IMR-90 (cell line): ENCODE measurements around the gene EFS. TPM values are rescaled to one million over a fixed set of nuclear protein-coding genes. Genes with fewer than 3 reads are reported as not detected.

Experiments used
- ATAC-seq: fragments of 200-7000 bp; cut with Tn5 transposase; 2 replicates; pipeline ENCODE4 v1.9.1; 2020; ENCODE audit warnings: low read depth, mild to moderate bottlenecking, moderate library complexity
- BruUV-seq: library from RNA; stranded (reverse); fragments of 400-500 nt; replicated peaks from 2 replicates; lab custom pipeline; 2021; lab: Mats Ljungman, UMichigan
- CTCF ChIA-PET: fragments of 300-600 bp; formaldehyde crosslinking; extraction: SDS; loops from one replicate; lab custom pipeline; 2021; ENCODE audit warnings: antibody characterized with exemption; lab: Yijun Ruan, JAX
- POLR2A ChIA-PET: fragments of 300-600 bp; sonication (Branson Sonifier 250); formaldehyde crosslinking; loops from one replicate; lab custom pipeline; 2022; ENCODE audit warnings: antibody characterized with exemption; ENCODE audit not compliant: unreplicated experiment; lab: Charles Lee
- DNase-seq: peaks from one replicate; pipeline ENCODE4 v3.0.0; 2013
- H2AFZ ChIP-seq: replicated peaks from 2 replicates; pipeline ENCODE3; 2013; ENCODE audit warnings: low read length, mild to moderate bottlenecking; ENCODE audit not compliant: poor library complexity
- H2AK5ac ChIP-seq: 2 replicates; pipeline ENCODE4 v1.6.1; 2013; ENCODE audit warnings: low read depth, low read length, inconsistent platforms
- H2AK9ac ChIP-seq: replicated peaks from 2 replicates; pipeline ENCODE3; 2013; ENCODE audit warnings: mild to moderate bottlenecking, low read depth, low read length, moderate library complexity; ENCODE audit not compliant: poor library complexity
- H2BK120ac ChIP-seq: 2 replicates; pipeline ENCODE4 v1.6.1; 2013; ENCODE audit warnings: low read depth, low read length, inconsistent platforms
- H2BK15ac ChIP-seq: 3 replicates; pipeline ENCODE4 v1.6.1; 2013; ENCODE audit warnings: low read depth, low read length, inconsistent platforms
- H2BK20ac ChIP-seq: 2 replicates; pipeline ENCODE4 v1.6.1; 2013; ENCODE audit warnings: low read depth, mild to moderate bottlenecking, inconsistent platforms, low read length, moderate library complexity
- H2BK5ac ChIP-seq: 2 replicates; pipeline ENCODE4 v1.6.1; 2013; ENCODE audit warnings: mild to moderate bottlenecking, low read depth, low read length, inconsistent platforms; ENCODE audit not compliant: poor library complexity, severe bottlenecking
- H3K14ac ChIP-seq: replicated peaks from 2 replicates; pipeline ENCODE4 v1.6.1; 2013; ENCODE audit warnings: low read depth, low read length, inconsistent platforms
- H3K18ac ChIP-seq: 2 replicates; pipeline ENCODE4 v1.6.1; 2013; ENCODE audit warnings: low read depth, low read length, control low read depth
- H3K23ac ChIP-seq: 2 replicates; pipeline ENCODE4 v1.6.1; 2013; ENCODE audit warnings: low read depth, low read length, inconsistent platforms
- H3K27ac ChIP-seq: 2 replicates; pipeline ENCODE4 v1.5.1; 2013; ENCODE audit warnings: mild to moderate bottlenecking, control low read depth, low read length; ENCODE audit not compliant: insufficient read depth
- H3K27me3 ChIP-seq: 2 replicates; pipeline ENCODE4 v1.6.1; 2013; ENCODE audit warnings: low read length; ENCODE audit not compliant: control insufficient read depth, insufficient read depth
- H3K36me3 ChIP-seq: 2 replicates; pipeline ENCODE4 v1.6.1; 2013; ENCODE audit warnings: low read length, mixed read lengths; ENCODE audit not compliant: control insufficient read depth, insufficient read depth
- H3K4ac ChIP-seq: 2 replicates; pipeline ENCODE4 v1.6.1; 2013; ENCODE audit warnings: low read depth, low read length, inconsistent platforms
- H3K4me1 ChIP-seq: 2 replicates; pipeline ENCODE4 v1.6.1; 2013; ENCODE audit warnings: low read length, mixed read lengths; ENCODE audit not compliant: control insufficient read depth, insufficient read depth
- H3K4me2 ChIP-seq: 2 replicates; pipeline ENCODE4 v1.6.1; 2013; ENCODE audit warnings: low read depth, mild to moderate bottlenecking, control low read depth, low read length, moderate library complexity
- H3K4me3 ChIP-seq: 2 replicates; pipeline ENCODE4 v1.5.1; 2013; ENCODE audit warnings: low read depth, mild to moderate bottlenecking, control low read depth, low read length, moderate library complexity; ENCODE audit not compliant: insufficient read depth
- H3K56ac ChIP-seq: 2 replicates; pipeline ENCODE4 v1.6.1; 2013; ENCODE audit warnings: low read length, inconsistent platforms; ENCODE audit not compliant: insufficient read depth; ENCODE audit errors: extremely low read depth
- H3K79me1 ChIP-seq, 2 experiments: 2 replicates each; pipeline ENCODE4 v1.6.1; 2013; ENCODE audit warnings: low read length in 2 of 2, inconsistent platforms in 1 of 2, low read depth in 1 of 2
- H3K9ac ChIP-seq: 2 replicates; pipeline ENCODE4 v1.6.1; 2013; ENCODE audit warnings: low read depth, low read length, control low read depth
- H3K9me1 ChIP-seq: 2 replicates; pipeline ENCODE4 v1.6.1; 2013; ENCODE audit warnings: low read length, inconsistent platforms; ENCODE audit not compliant: insufficient read depth
- H3K9me3 ChIP-seq: 2 replicates; pipeline ENCODE4 v1.6.1; 2013; ENCODE audit warnings: low read length; ENCODE audit not compliant: control insufficient read depth, insufficient read depth
- H4K20me1 ChIP-seq: 2 replicates; pipeline ENCODE4 v1.6.1; 2013; ENCODE audit warnings: low read length, inconsistent platforms; ENCODE audit not compliant: insufficient read depth
- H4K5ac ChIP-seq: 2 replicates; pipeline ENCODE4 v1.6.1; 2013; ENCODE audit warnings: mild to moderate bottlenecking, low read depth, low read length, control low read depth
- H4K8ac ChIP-seq, 2 experiments: 2 replicates each; pipeline ENCODE4 v1.6.1; 2013; ENCODE audit warnings: low read depth in 2 of 2, low read length in 2 of 2, control low read depth in 1 of 2, inconsistent platforms in 1 of 2
- H4K91ac ChIP-seq: 2 replicates; pipeline ENCODE4 v1.6.1; 2013; ENCODE audit warnings: low read depth, low read length, inconsistent platforms; ENCODE audit not compliant: insufficient read depth
- CEBPB ChIP-seq: IDR thresholded peaks from 2 replicates; pipeline ENCODE4 v1.6.1; 2012; ENCODE audit warnings: low read depth, low read length, improper control_type of control experiment
- CHD1 ChIP-seq: IDR thresholded peaks from 2 replicates; pipeline ENCODE4 v1.6.1; 2012; ENCODE audit warnings: low read depth, low read length, improper control_type of control experiment
- CTCF ChIP-seq: conservative IDR thresholded peaks from 2 replicates; pipeline ENCODE4 v1.5.1; 2012; ENCODE audit warnings: mild to moderate bottlenecking, low read depth, low read length, improper control_type of control experiment
- MAFK ChIP-seq: IDR thresholded peaks from 2 replicates; pipeline ENCODE4 v1.6.1; 2012; ENCODE audit warnings: low read depth, low read length, improper control_type of control experiment
- MAZ ChIP-seq: IDR thresholded peaks from 2 replicates; pipeline ENCODE4 v1.6.1; 2012; ENCODE audit warnings: low read depth, mild to moderate bottlenecking, low read length, improper control_type of control experiment, moderate library complexity, borderline replicate concordance
- POLR2A ChIP-seq: IDR thresholded peaks from 2 replicates; pipeline ENCODE4 v1.6.1; 2012; ENCODE audit warnings: mild to moderate bottlenecking, low read depth, low read length
- RAD21 ChIP-seq: IDR thresholded peaks from 2 replicates; pipeline ENCODE4 v1.6.1; 2012; ENCODE audit warnings: low read length, improper control_type of control experiment
- RFX5 ChIP-seq: IDR thresholded peaks from 2 replicates; pipeline ENCODE4 v1.8.0; 2012; ENCODE audit warnings: low read depth, mild to moderate bottlenecking, low read length, moderate library complexity
- SMC3 ChIP-seq: fragments of 150-350 bp; IDR thresholded peaks from 2 replicates; pipeline ENCODE4 v1.6.1; 2016; ENCODE audit warnings: low read depth, mild to moderate bottlenecking, antibody characterized with exemption, low read length, moderate library complexity
- WGBS, 2 experiments: methylation state at CpG; one replicate each; pipeline versions ENCODE4 v1.1.5 to v1.1.7; 2013; ENCODE audit warnings: missing lambda C conversion rate in 2 of 2; ENCODE audit not compliant: insufficient read length in 1 of 2; ENCODE audit errors: extremely low coverage in 2 of 2; 5-methylcytosine and 5-hydroxymethylcytosine counted together
- dilution Hi-C: fragments of 300-500 bp; cut with HindIII; formaldehyde crosslinking; loops from one replicate; pipeline ENCODE4 v1.14.3; 2018; ENCODE audit warnings: low sequenced_read_pairs; ENCODE audit not compliant: unreplicated experiment
- in situ Hi-C: fragments of 300-500 bp; cut with MboI; formaldehyde crosslinking; loops from 3 replicates; pipeline ENCODE4 v1.14.3; 2019; ENCODE audit warnings: low sequenced_read_pairs, inconsistent platforms, mixed read lengths
- intact Hi-C: fragments of 100-400 bp; cut with micrococcal nuclease; formaldehyde crosslinking; loops from 2 replicates; pipeline ENCODE4 v1.10.0; 2022
- polyA plus RNA-seq, 3 experiments: library from polyadenylated mRNA; depleted of rRNA; stranded (reverse); fragments of >200 nt; gene quantifications; 2 replicates each; pipeline ENCODE4 v1.2.3, GENCODE V29; 2012; ENCODE audit warnings: low replicate concordance in 1 of 3
- total RNA-seq: library from RNA; depleted of rRNA; stranded (reverse); fragments of >200 nt; gene quantifications from 2 replicates; pipeline ENCODE4 v1.2.3, GENCODE V29; 2012

Gene EFS
- total and polyA plus RNA-seq, 2 of the 4 experiments (the other 2 are of a cell fraction), result 2.2 to 11.6 TPM

- WGBS, 2 experiments, result 0% methylated on average over 1 of the region's 12 CpGs; no CpG with 5 or more reads in 1 of the 2 experiments
- Histone ChIP-seq H3K79me1 (no peaks in the 10 kb centered on the region), H2BK5ac (no peak overlapping the region), H3K27ac (no peak overlapping the region), H3K23ac (no peak overlapping the region), H3K56ac (no peak overlapping the region), H2AFZ (no peak overlapping the region), H3K36me3 (no peaks in the 10 kb centered on the region), H2BK15ac (no peak overlapping the region), H3K4me3 (no peak overlapping the region), H3K4ac (no peak overlapping the region), H3K9me1 (no peaks in the 10 kb centered on the region), H3K9ac (no peak overlapping the region), H2BK120ac (no peak overlapping the region), H4K20me1 (no peaks in the 10 kb centered on the region), H2BK20ac (no peak overlapping the region), H4K5ac (no peak overlapping the region), H4K8ac (no peak overlapping the region), H2AK9ac (peak overlapping the region; percentile 82), H3K18ac (no peak overlapping the region), H3K14ac (no peak overlapping the region), H3K4me2 (no peak overlapping the region), H3K27me3 (peaks cover 39% of the 10 kb centered on the region; the same call in 1 of the 2 replicates), H3K9me3 (no peaks in the 10 kb centered on the region), H2AK5ac (no peak overlapping the region), H3K4me1 (no peaks in the 10 kb centered on the region), H4K91ac (no peak overlapping the region)
- TF ChIP-seq MAFK (no peak), RAD21 (peak; percentile 91), CHD1 (no peak), RFX5 (no peak), CEBPB (no peak), POLR2A (no peak), CTCF (peak; percentile 93), MAZ (peak; percentile 53; the same call in 1 of the 2 replicates), SMC3 (peak; percentile 89)
- in situ Hi-C loops, result loop anchor here (10.0 kb wide), 1 partner anchor 55 kb away; the partner anchor contains the start of gene PABPN1
- ChIA-PET CTCF (interaction anchor here (0.6 to 1.7 kb wide), 12 partner anchors 10 to 182 kb away, joined by 3 to 12 read pairs (median 4); partner anchors contain the start of gene PABPN1), POLR2A (interaction anchor here (0.6 to 1.6 kb wide), 3 partner anchors 50 to 297 kb away, joined by 3 to 5 read pairs (median 4); no protein-coding TSS in a partner anchor)
- dilution Hi-C loops, result no loop called here
- no TSS peak for BruUV-seq
- peak; percentile 17 for DNase-seq
- peak; percentile 85 for ATAC-seq
- intact Hi-C loops, result loop anchor here (1.0 to 2.0 kb wide), 2 partner anchors 51 to 115 kb away; no protein-coding TSS in a partner anchor
These were observed 14.6 kb upstream of the EFS start for GRCh38 chr14:23379366-23380196.
